Measurements from ENCODE around the gene UBE2R2. TPM values are rescaled to one million over a fixed set of nuclear protein-coding genes. Genes with fewer than 3 reads are reported as not detected.

The UBE2R2 gene
- total RNA-seq, 4 donors from 2014 or later, result 32.5 to 47.3 (median 41.9) TPM

- DNase-seq (no peak), ATAC-seq (no peak)
- Histone ChIP-seq H3K36me3 (peaks cover 0 to 35% of the 10 kb centered on the region in 2 donors), H3K9me3 (no peaks in the 10 kb centered on the region), H3K27ac (no peak overlapping the region), H3K27me3 (no peaks in the 10 kb centered on the region), H3K4me3 (no peak overlapping the region), H3K4me1 (peaks cover 10 to 18% of the 10 kb centered on the region in 2 donors)
- in situ Hi-C loops (cut with MboI; ENCODE audit: low sequenced_read_pairs in 4 of 4), result no loop called here
- intact Hi-C loops (cut with DNase I; ENCODE audit: low total_unique reads), result no loop called here
- no peak for TF ChIP-seq POLR2A (IDR thresholded peaks at IDR 0.05)
- TF ChIP-seq, protein P1, sequence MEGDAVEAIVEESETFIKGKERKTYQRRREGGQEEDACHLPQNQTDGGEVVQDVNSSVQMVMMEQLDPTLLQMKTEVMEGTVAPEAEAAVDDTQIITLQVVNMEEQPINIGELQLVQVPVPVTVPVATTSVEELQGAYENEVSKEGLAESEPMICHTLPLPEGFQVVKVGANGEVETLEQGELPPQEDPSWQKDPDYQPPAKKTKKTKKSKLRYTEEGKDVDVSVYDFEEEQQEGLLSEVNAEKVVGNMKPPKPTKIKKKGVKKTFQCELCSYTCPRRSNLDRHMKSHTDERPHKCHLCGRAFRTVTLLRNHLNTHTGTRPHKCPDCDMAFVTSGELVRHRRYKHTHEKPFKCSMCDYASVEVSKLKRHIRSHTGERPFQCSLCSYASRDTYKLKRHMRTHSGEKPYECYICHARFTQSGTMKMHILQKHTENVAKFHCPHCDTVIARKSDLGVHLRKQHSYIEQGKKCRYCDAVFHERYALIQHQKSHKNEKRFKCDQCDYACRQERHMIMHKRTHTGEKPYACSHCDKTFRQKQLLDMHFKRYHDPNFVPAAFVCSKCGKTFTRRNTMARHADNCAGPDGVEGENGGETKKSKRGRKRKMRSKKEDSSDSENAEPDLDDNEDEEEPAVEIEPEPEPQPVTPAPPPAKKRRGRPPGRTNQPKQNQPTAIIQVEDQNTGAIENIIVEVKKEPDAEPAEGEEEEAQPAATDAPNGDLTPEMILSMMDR (IDR thresholded peaks at IDR 0.05 in 4 of 5, conservative IDR thresholded peaks at IDR 0.05 in 1 of 5), result no peak
Measured at GRCh38 chr9:33903157-33903780, 86.3 kb downstream of the UBE2R2 start.

- no peak for TF ChIP-seq POLR2A (IDR thresholded peaks at IDR 0.05)
- TF ChIP-seq, protein P1 (IDR thresholded peaks at IDR 0.05 in 4 of 5, conservative IDR thresholded peaks at IDR 0.05 in 1 of 5), result no peak
- in situ Hi-C loops (cut with MboI; ENCODE audit: low sequenced_read_pairs in 4 of 4) (no loop called here), intact Hi-C loops (cut with DNase I; ENCODE audit: low total_unique reads) (no loop called here)
- DNase-seq, result no peak
- Histone ChIP-seq H3K4me3 (no peak overlapping the region), H3K9me3 (no peaks in the 10 kb centered on the region), H3K36me3 (peaks cover 0 to 24% of the 10 kb centered on the region in 2 donors), H3K27me3 (no peaks in the 10 kb centered on the region), H3K27ac (no peak overlapping the region), H3K4me1 (peaks cover 10 to 22% of the 10 kb centered on the region in 2 donors)
- no peak for ATAC-seq
Measured at GRCh38 chr9:33905137-33905536, 88.2 kb downstream of the UBE2R2 start.

- Histone ChIP-seq H3K27ac (no peak overlapping the region), H3K4me1 (peaks cover 15 to 28% of the 10 kb centered on the region in 2 donors), H3K36me3 (peaks cover 0 to 8% of the 10 kb centered on the region in 2 donors), H3K4me3 (no peak overlapping the region), H3K27me3 (no peaks in the 10 kb centered on the region), H3K9me3 (no peaks in the 10 kb centered on the region)
- ATAC-seq (no peak), DNase-seq (no peak)
- intact Hi-C loops (cut with DNase I; ENCODE audit: low total_unique reads) (no loop called here), in situ Hi-C loops (cut with MboI; ENCODE audit: low sequenced_read_pairs in 4 of 4) (no loop called here)
- no peak for TF ChIP-seq POLR2A (IDR thresholded peaks at IDR 0.05)
- TF ChIP-seq, protein P1 (IDR thresholded peaks at IDR 0.05 in 4 of 5, conservative IDR thresholded peaks at IDR 0.05 in 1 of 5), result no peak
Measured at GRCh38 chr9:33906769-33907168, 89.8 kb downstream of the UBE2R2 start.

DNA sequence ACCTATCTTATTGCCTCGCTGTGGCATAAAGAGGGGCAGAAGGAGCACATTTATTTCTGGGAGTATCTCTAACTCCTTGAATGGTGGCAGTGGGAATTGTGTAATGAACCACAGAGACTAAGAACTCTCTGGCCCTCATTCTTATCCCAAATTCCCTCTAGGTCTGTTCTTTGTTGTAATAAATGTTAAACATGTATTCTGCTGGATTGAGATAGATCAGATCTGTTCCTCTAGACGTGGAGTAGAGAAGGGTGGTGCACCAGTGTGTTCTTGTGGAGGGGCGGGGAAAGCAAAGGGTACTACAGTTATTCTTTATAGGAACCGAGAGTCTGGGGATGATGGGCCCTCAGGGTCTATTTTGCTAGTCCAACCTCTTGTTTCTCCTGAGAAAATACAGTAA is 90.4 kb downstream of the UBE2R2 start:
- ATAC-seq (no peak), DNase-seq (no peak)
- H3K4me1 ChIP-seq, result peaks cover 15 to 28% of the 10 kb centered on the region in 2 donors
- H3K9me3 ChIP-seq, result no peaks in the 10 kb centered on the region
- H3K27ac ChIP-seq, result no peak overlapping the region
- in situ Hi-C loops (cut with MboI; ENCODE audit: low sequenced_read_pairs in 4 of 4), result no loop called here
- intact Hi-C loops (cut with DNase I; ENCODE audit: low total_unique reads), result no loop called here
- no peaks in the 10 kb centered on the region for H3K27me3 ChIP-seq
- H3K36me3 ChIP-seq, result peaks cover 0 to 7% of the 10 kb centered on the region in 2 donors
- TF ChIP-seq, protein P1 (IDR thresholded peaks at IDR 0.05 in 4 of 5, conservative IDR thresholded peaks at IDR 0.05 in 1 of 5), result no peak
- no peak for TF ChIP-seq POLR2A (IDR thresholded peaks at IDR 0.05)
- no peak overlapping the region for H3K4me3 ChIP-seq

DNA sequence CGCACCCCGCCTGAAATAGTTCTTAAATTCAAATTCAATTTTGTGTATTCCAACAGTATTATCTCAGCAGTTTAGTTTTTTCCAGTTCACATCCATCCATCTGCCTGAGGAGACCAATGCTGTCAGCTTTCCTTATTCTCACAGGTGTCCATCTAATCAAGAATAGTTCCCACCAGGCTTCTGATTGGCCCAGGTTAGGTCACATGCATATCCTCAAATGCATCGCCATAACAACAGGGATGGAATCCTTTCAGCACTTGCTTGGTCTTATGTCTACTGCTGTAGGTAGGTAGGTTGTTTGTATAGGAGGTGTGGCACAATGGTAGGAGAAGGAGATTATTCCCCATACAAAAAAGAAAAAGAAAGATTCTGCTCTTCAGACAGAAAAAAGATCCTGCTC is 91.2 kb downstream of the UBE2R2 start:
- peaks cover 15 to 28% of the 10 kb centered on the region in 2 donors for H3K4me1 ChIP-seq
- no peak overlapping the region for H3K4me3 ChIP-seq
- ATAC-seq (peak in 1 of 2 donors; percentile 16), DNase-seq (no peak)
- peaks cover 0 to 12% of the 10 kb centered on the region in 2 donors for H3K36me3 ChIP-seq
- no peaks in the 10 kb centered on the region for H3K27me3 ChIP-seq
- intact Hi-C loops (cut with DNase I; ENCODE audit: low total_unique reads) (no loop called here), in situ Hi-C loops (cut with MboI; ENCODE audit: low sequenced_read_pairs in 4 of 4) (no loop called here)
- TF ChIP-seq, protein P1 (IDR thresholded peaks at IDR 0.05 in 4 of 5, conservative IDR thresholded peaks at IDR 0.05 in 1 of 5), result no peak
- TF ChIP-seq POLR2A (IDR thresholded peaks at IDR 0.05), result no peak
- H3K9me3 ChIP-seq, result no peaks in the 10 kb centered on the region
- no peak overlapping the region for H3K27ac ChIP-seq
